IPS-20b (cell line): ENCODE measurements around the gene GOLGA5.

Experiments
- H3K27ac ChIP-seq: one replicate; pipeline ENCODE4 v1.5.1; 2013; ENCODE audit warnings: low read length
- H3K27me3 ChIP-seq: 2 replicates; pipeline ENCODE4 v1.6.1; 2013; ENCODE audit warnings: mild to moderate bottlenecking, low read length, inconsistent platforms; ENCODE audit not compliant: insufficient read depth
- H3K36me3 ChIP-seq: 2 replicates; pipeline ENCODE4 v1.6.1; 2013; ENCODE audit warnings: low read depth, mild to moderate bottlenecking, inconsistent platforms, low read length, moderate library complexity; ENCODE audit not compliant: insufficient read depth
- H3K4me1 ChIP-seq: 2 replicates; pipeline ENCODE4 v1.6.1; 2013; ENCODE audit warnings: mild to moderate bottlenecking, control low read depth, inconsistent platforms, low read length, moderate library complexity; ENCODE audit not compliant: insufficient read depth
- H3K4me3 ChIP-seq: 2 replicates; pipeline ENCODE4 v1.5.1; 2013; ENCODE audit warnings: mild to moderate bottlenecking, low read length, inconsistent platforms
- H3K9ac ChIP-seq: 2 replicates; pipeline ENCODE4 v1.6.1; 2013; ENCODE audit warnings: low read depth, mild to moderate bottlenecking, inconsistent platforms, low read length, moderate library complexity
- H3K9me3 ChIP-seq: 2 replicates; pipeline ENCODE4 v1.6.1; 2013; ENCODE audit warnings: mild to moderate bottlenecking, low read depth, low read length, inconsistent platforms; ENCODE audit not compliant: insufficient read depth

GOLGA5 gene

GRCh38 chr14:92866181-92866752, 72.2 kb downstream of the GOLGA5 start:
- no peak overlapping the region for H3K4me3 ChIP-seq
- H3K9me3 ChIP-seq, result peaks cover 6% of the 10 kb centered on the region; the same call in 1 of the 2 replicates
- no peaks in the 10 kb centered on the region for H3K4me1 ChIP-seq
- no peak overlapping the region for H3K27ac ChIP-seq
- H3K9ac ChIP-seq, result no peak overlapping the region
- H3K27me3 ChIP-seq, result no peaks in the 10 kb centered on the region
- H3K36me3 ChIP-seq, result no peaks in the 10 kb centered on the region

DNA sequence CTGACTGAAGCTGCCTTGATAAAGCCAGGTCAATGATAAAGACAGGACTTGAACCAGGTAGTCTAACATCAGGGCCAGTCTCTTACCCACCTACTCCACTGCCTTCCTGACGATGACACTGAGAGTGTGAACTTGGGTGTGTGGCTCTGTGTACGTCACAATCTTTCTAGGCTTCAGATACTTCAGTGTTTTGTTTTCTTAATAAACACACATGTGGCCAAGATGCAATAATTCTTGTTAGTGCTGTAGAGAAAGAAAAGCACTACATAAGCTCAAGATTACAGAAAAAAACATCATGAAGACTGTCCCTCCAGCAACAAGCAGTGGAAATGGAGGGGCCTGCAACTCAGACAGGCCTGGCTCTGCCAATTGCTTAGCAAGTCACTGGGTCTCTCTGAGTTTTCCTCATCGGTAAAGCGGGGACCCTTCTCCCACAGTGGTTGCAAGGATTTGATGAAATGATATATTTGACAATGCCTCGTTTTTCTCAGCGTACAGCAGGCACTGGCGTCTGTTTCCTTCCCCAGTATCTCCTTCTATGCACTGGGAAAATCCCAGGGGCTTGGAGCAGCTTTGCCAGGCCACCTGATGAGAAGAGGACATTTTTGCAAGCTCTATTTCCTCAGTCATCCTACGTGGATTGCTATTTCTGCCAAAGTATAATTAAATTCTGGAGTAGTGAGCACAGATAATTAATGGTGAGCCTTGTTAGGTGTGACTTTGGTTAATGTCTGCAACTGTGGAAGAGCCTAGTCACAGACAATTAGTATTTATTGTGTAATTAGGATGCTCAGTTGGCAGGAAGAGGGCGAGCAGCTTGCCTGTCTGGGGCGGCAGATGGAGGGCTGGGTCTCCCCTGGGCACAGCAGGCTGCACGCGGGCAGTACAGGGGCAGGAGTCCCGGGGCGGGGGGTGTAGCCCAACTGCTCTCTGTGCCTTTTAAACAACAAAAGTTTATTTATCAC, 73.1 kb downstream of the GOLGA5 start:
- Histone ChIP-seq H3K4me1 (no peaks in the 10 kb centered on the region), H3K27ac (no peak overlapping the region), H3K4me3 (no peak overlapping the region), H3K9me3 (peaks cover 6% of the 10 kb centered on the region; the same call in 1 of the 2 replicates), H3K9ac (no peak overlapping the region), H3K27me3 (no peaks in the 10 kb centered on the region), H3K36me3 (no peaks in the 10 kb centered on the region)

GRCh38 chr14:92874962-92875661, 81.0 kb downstream of the GOLGA5 start:
- no peaks in the 10 kb centered on the region for H3K27me3 ChIP-seq
- H3K4me1 ChIP-seq, result peaks cover 5% of the 10 kb centered on the region; the same call in 1 of the 2 replicates
- H3K9me3 ChIP-seq, result no peaks in the 10 kb centered on the region
- H3K4me3 ChIP-seq, result no peak overlapping the region
- no peak overlapping the region for H3K9ac ChIP-seq
- H3K36me3 ChIP-seq, result no peaks in the 10 kb centered on the region
- no peak overlapping the region for H3K27ac ChIP-seq

- Histone ChIP-seq H3K9me3 (no peaks in the 10 kb centered on the region), H3K36me3 (no peaks in the 10 kb centered on the region), H3K9ac (no peak overlapping the region), H3K4me1 (peaks cover 8% of the 10 kb centered on the region; the same call in 1 of the 2 replicates), H3K4me3 (no peak overlapping the region; the same call in 1 of the 2 replicates), H3K27me3 (no peaks in the 10 kb centered on the region; the same call in 1 of the 2 replicates), H3K27ac (no peak overlapping the region)
These were observed 83.8 kb downstream of the GOLGA5 start for GRCh38 chr14:92877757-92878431.

- Histone ChIP-seq H3K27ac (no peak overlapping the region), H3K4me3 (no peak overlapping the region), H3K4me1 (peaks cover 8% of the 10 kb centered on the region; the same call in 1 of the 2 replicates), H3K9ac (no peak overlapping the region), H3K36me3 (no peaks in the 10 kb centered on the region), H3K9me3 (no peaks in the 10 kb centered on the region), H3K27me3 (no peaks in the 10 kb centered on the region; the same call in 1 of the 2 replicates)
These were observed 86.2 kb downstream of the GOLGA5 start for GRCh38 chr14:92880351-92880750.

GRCh38 chr14:92880851-92881250, 86.7 kb downstream of the GOLGA5 start:
- Histone ChIP-seq H3K27ac (no peak overlapping the region), H3K4me1 (peaks cover 8% of the 10 kb centered on the region; the same call in 1 of the 2 replicates), H3K9ac (0 out of 2 replicates have a peak overlapping the region, but pooled peaks have one; percentile 44), H3K4me3 (0 out of 2 replicates have a peak overlapping the region, but pooled peaks have one; percentile 29), H3K27me3 (no peaks in the 10 kb centered on the region; the same call in 1 of the 2 replicates), H3K9me3 (no peaks in the 10 kb centered on the region), H3K36me3 (no peaks in the 10 kb centered on the region)

GRCh38 chr14:92883066-92883465, 89.0 kb downstream of the GOLGA5 start:
- H3K27ac ChIP-seq, result no peak overlapping the region
- no peak overlapping the region for H3K9ac ChIP-seq
- H3K36me3 ChIP-seq, result no peaks in the 10 kb centered on the region
- H3K9me3 ChIP-seq, result no peaks in the 10 kb centered on the region
- H3K4me1 ChIP-seq, result peaks cover 3% of the 10 kb centered on the region; the same call in 1 of the 2 replicates
- no peak overlapping the region for H3K4me3 ChIP-seq
- H3K27me3 ChIP-seq, result peaks cover 10% of the 10 kb centered on the region; the same call in 1 of the 2 replicates

- H3K9me3 ChIP-seq, result no peaks in the 10 kb centered on the region
- H3K4me1 ChIP-seq, result peaks cover 3% of the 10 kb centered on the region; the same call in 1 of the 2 replicates
- no peak overlapping the region for H3K9ac ChIP-seq
- peaks cover 17% of the 10 kb centered on the region; the same call in 1 of the 2 replicates for H3K27me3 ChIP-seq
- no peak overlapping the region for H3K27ac ChIP-seq
- H3K36me3 ChIP-seq, result no peaks in the 10 kb centered on the region
- no peak overlapping the region for H3K4me3 ChIP-seq
These were observed 90.3 kb downstream of the GOLGA5 start for GRCh38 chr14:92884410-92884809.

- Histone ChIP-seq H3K27ac (no peak overlapping the region), H3K9ac (no peak overlapping the region), H3K36me3 (no peaks in the 10 kb centered on the region), H3K27me3 (peaks cover 17% of the 10 kb centered on the region; the same call in 1 of the 2 replicates), H3K4me3 (no peak overlapping the region), H3K9me3 (no peaks in the 10 kb centered on the region), H3K4me1 (peaks cover 3% of the 10 kb centered on the region; the same call in 1 of the 2 replicates)
These were observed 91.4 kb downstream of the GOLGA5 start for GRCh38 chr14:92885279-92886061.

DNA sequence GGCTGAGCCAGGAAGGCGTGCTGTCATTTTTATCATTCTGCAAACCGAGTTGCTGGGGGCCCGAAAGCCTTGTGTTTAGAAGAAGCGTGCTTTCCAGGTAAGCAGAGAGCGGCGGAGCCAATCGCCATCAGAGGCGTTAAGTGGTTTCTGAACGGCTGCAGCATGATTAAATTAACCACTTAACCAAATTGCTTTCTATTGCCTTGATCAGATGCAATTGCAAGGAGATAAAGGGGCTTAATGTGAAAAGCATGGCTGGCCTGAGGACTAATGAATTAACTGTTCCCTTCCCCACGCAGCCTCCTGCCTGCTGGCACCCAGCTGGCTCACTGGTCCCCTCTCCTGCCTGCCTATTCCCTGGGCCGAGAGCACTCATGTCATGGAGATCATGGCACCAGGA, 92.2 kb downstream of the GOLGA5 start:
- peaks cover 17% of the 10 kb centered on the region; the same call in 1 of the 2 replicates for H3K27me3 ChIP-seq
- no peak overlapping the region for H3K27ac ChIP-seq
- H3K36me3 ChIP-seq, result no peaks in the 10 kb centered on the region
- no peak overlapping the region for H3K4me3 ChIP-seq
- H3K4me1 ChIP-seq, result no peaks in the 10 kb centered on the region
- H3K9ac ChIP-seq, result no peak overlapping the region
- no peaks in the 10 kb centered on the region for H3K9me3 ChIP-seq
